Activated CD8-positive, alpha-beta memory T cell treated with anti-CD3 and anti-CD28 coated beads for 36 hours (primary cell): ENCODE results near the gene LAMB1. TPM values are rescaled to one million over a fixed set of nuclear protein-coding genes. Genes with fewer than 3 reads are reported as not detected.

Experiments used
- CTCF ChIA-PET: fragments of 350-600 bp; sonication (Branson Sonifier 250); formaldehyde crosslinking; loops from one replicate; lab custom pipeline; 2021; ENCODE audit warnings: antibody characterized with exemption; lab: Charles Lee
- POLR2A ChIA-PET: fragments of 350-600 bp; sonication (Branson Sonifier 250); formaldehyde crosslinking; loops from one replicate; lab custom pipeline; 2021; ENCODE audit warnings: antibody characterized with exemption; lab: Charles Lee
- total RNA-seq, 2 experiments: library from RNA; stranded (reverse); gene quantifications; one replicate each; pipeline ENCODE4 v1.2.3, GENCODE V29; 2021

LAMB1 gene
- total RNA-seq, 2 experiments from 2014 or later: 0.04 TPM; not detected in 1

GRCh38 chr7:108001764-108002725 lies 916 bp downstream of the LAMB1 start:
- ChIA-PET POLR2A (no interaction called here), CTCF (no interaction called here)

- ChIA-PET POLR2A (no interaction called here), CTCF (no interaction called here)
Measured at GRCh38 chr7:108000875-108001763, 1.8 kb downstream of the LAMB1 start.

- POLR2A ChIA-PET: no interaction called here
- CTCF ChIA-PET: interaction anchor here (0.6 to 0.7 kb wide), 2 partner anchors 339 to 368 kb away, joined by 3 to 4 read pairs; no protein-coding TSS in a partner anchor
Measured at GRCh38 chr7:107999779-108000560, 3.0 kb downstream of the LAMB1 start.

GRCh38 chr7:107998660-107999480 lies 4.1 kb downstream of the LAMB1 start:
- ChIA-PET POLR2A (no interaction called here), CTCF (no interaction called here)

- CTCF ChIA-PET: no interaction called here
- POLR2A ChIA-PET: no interaction called here
Measured at GRCh38 chr7:107998150-107998549, 4.8 kb downstream of the LAMB1 start.

GRCh38 chr7:107996072-107996882 lies 6.7 kb downstream of the LAMB1 start:
- ChIA-PET POLR2A (no interaction called here), CTCF (no interaction called here)

GRCh38 chr7:107995184-107996071 lies 7.5 kb downstream of the LAMB1 start:
- POLR2A ChIA-PET: no interaction called here

GRCh38 chr7:107994421-107995030 lies 8.4 kb downstream of the LAMB1 start:
- CTCF ChIA-PET: no interaction called here
- POLR2A ChIA-PET: no interaction called here

More at GRCh38 chr7:107995184-107996071, 7.5 kb downstream of the LAMB1 start:
- CTCF ChIA-PET: no interaction called here

GRCh38 chr7:107993891-107994291 lies 9.1 kb downstream of the LAMB1 start:
- CTCF ChIA-PET: no interaction called here
- POLR2A ChIA-PET: no interaction called here

GRCh38 chr7:107989618-107990373 lies 13.2 kb downstream of the LAMB1 start:
- POLR2A ChIA-PET: no interaction called here
- CTCF ChIA-PET: no interaction called here

GRCh38 chr7:107982918-107983389 lies 20.0 kb downstream of the LAMB1 start:
- POLR2A ChIA-PET: no interaction called here
- CTCF ChIA-PET: no interaction called here

- ChIA-PET CTCF (no interaction called here), POLR2A (no interaction called here)
Measured at GRCh38 chr7:107982042-107982840, 20.7 kb downstream of the LAMB1 start.

- POLR2A ChIA-PET: no interaction called here
- CTCF ChIA-PET: no interaction called here
Measured at GRCh38 chr7:107981466-107981865, 21.5 kb downstream of the LAMB1 start.

GRCh38 chr7:107980671-107981190 lies 22.2 kb downstream of the LAMB1 start:
- POLR2A ChIA-PET: no interaction called here
- CTCF ChIA-PET: no interaction called here

GRCh38 chr7:107980171-107980570 lies 22.8 kb downstream of the LAMB1 start:
- CTCF ChIA-PET: no interaction called here

More at GRCh38 chr7:107980171-107980570, 22.8 kb downstream of the LAMB1 start:
- POLR2A ChIA-PET: no interaction called here
